HG03159 (cell line): Measurements from ENCODE around the gene AP1M2.
A peak's percentile ranks its signal among the peaks of the same experiment; 100 is the strongest.
"Not testable (repeated sequence)": the region's sequence is repeated elsewhere in the genome, so short reads cannot be mapped to it uniquely, and the experiment has no call there.

Experiments used
- ATAC-seq: cut with Tn5 transposase; IDR thresholded peaks from one replicate; pipeline ENCODE4 v1.9.1; 2021; ENCODE audit warnings: mild to moderate bottlenecking, moderate library complexity; ENCODE audit not compliant: unreplicated experiment

AP1M2 gene

DNA sequence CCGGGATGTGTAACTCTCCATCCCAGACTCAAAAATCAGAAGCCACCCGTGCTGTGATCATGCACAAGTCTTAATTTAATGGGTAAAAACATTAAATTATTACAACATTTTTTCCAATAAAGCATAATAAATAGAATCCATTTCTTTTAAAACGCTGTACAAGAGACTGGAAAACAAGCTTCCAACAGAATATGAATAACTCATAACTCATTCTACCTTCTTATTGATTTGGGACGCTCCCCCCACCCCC is 20.8 kb downstream of the AP1M2 start:
- ATAC-seq: no peak

DNA sequence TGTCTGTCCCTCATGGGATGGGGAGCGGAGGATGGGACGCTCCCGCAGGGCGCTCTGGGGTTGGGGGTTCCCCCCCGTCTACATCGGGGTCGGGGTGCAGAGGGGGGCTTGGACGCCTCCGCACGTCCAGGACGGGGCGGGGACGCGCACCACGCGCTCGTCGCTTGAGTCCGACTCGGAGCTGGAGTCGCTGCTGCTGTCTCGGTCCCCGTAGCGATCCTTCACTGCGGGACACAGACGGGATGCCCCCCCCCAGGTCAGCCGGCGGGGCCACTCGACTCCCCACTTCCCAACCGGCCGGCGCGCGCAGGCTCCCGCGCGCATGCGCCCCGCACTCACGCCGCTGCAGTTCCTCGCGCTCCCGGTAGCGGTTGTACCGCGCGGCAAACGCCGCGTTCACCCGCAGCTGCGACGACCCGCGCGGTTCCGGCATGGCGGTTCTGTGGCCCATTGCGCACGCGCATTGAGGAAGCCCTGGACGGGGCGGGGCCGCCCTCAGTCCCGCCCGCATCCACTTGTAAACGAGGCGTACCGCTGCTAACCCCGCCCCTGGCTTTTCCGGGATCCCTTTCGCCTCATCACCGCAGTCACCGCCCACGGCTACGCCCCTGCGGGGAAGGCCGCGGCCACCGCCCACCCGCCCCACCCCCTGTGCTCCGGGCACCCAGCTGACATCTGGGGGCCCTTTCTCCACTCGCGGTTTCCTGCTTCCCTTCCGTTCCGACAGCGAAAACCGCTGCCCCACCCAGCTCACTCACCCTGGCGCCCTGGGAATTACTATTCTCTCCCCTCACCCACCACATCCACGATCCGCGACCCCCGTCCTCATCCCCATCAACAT is 21.3 kb downstream of the AP1M2 start, which contains the start of gene KRI1:
KRI1 (minus strand) TSS at position 444 of the 841 bp plus-strand sequence; CDS start at position 433, 11 bp downstream.
- ATAC-seq: peak; percentile 44

- ATAC-seq: no peak
These were observed 22.0 kb downstream of the AP1M2 start for GRCh38 chr19:10565028-10565566.

DNA sequence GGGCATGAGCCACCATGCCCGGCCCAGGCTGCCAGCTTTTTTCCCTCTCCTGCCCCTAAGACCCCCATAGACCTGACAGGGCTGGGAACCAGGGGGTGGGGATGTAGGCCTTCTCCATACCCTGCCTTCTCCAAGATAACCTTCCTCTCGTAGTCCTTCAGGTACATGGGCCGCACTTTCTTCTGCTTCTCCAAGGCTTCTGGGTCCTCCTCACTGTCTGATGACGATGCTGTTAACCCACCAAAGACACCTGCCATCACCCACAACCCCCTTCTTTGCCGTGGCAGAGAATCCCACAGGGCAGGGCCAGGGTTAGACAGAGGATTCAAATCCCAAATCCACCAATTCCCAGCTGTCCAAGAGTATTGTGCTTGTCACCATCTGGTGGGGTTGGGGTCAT is 24.5 kb downstream of the AP1M2 start:
- ATAC-seq: no peak

- no peak for ATAC-seq
These were observed 27.0 kb downstream of the AP1M2 start for GRCh38 chr19:10560154-10560553.

- ATAC-seq: no peak
These were observed 29.4 kb downstream of the AP1M2 start for GRCh38 chr19:10557603-10558197.

DNA sequence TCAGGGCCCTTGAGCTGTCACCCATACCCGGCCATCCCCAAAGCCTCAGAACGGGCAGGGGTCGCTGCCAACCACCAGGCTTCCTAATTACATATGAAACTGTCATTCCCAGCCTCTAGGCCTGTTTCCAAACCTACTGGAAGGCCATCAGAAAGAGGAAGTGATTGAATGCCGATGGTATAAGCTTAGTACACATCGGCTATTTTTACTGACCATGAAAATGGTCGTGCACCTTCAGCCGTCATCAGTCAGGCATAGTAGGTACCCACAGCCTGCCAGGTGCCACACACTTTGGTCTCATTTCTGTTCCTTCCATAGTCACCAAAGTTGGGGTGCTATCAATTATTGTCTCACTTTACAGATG is 31.5 kb downstream of the AP1M2 start:
- no peak for ATAC-seq

- no peak for ATAC-seq
These were observed 32.1 kb downstream of the AP1M2 start for GRCh38 chr19:10554760-10555609.

- ATAC-seq: peak; percentile 57
These were observed 33.1 kb downstream of the AP1M2 start for GRCh38 chr19:10553943-10554381.

- no peak for ATAC-seq
These were observed 33.9 kb downstream of the AP1M2 start for GRCh38 chr19:10553087-10553667.

DNA sequence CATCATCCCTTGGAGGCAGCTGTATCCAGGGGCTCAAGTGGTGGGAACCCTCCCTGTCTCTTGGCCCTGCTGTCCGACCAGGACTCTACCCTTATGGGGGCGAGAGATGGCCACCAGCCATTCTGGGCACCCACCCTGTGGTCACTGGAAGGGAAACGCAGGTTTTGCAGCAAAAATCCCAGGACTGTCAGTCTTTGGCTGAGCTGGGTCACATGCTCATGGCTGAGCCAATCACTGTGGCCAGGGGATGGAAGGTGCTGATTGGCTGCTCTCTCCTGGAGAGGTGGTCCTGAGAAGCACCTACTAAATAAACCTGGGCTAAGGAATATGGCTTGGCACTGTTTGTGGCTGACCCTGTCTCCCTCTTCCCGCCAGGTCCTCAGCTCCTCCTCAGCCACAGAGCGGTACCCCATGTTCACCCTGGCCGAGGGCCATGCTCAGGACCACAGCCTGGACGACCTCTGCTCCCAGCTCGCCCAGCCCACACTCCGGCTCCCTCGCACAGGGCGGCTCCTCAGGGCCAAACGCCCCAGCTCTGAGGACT is 34.5 kb downstream of the AP1M2 start:
- no peak for ATAC-seq

- no peak for ATAC-seq
These were observed 35.3 kb downstream of the AP1M2 start for GRCh38 chr19:10551698-10552301.

GRCh38 chr19:10551006-10551405 is 36.1 kb downstream of the AP1M2 start:
- ATAC-seq: not testable (repeated sequence)

GRCh38 chr19:10550336-10550735 is 36.8 kb downstream of the AP1M2 start:
- no peak for ATAC-seq

DNA sequence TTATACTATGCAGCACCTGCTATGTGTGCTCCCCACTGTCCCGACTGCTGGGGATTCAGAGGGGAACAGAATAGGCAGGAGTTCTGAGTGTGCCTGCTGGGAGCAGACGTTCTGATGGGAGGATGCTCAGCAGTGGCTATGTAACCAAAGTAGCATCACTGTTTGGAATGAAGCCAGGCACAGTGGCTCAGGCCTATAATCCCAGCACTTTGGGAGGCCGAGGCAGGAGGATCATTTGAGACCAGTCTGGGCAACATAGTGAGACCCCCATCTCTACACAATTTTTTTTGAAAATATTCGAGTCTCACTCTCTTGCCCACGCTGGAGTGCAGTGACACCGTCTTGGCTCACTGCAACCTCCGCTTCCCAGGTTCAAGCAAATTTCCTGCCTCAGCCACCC is 37.4 kb downstream of the AP1M2 start:
- ATAC-seq: no peak

- no peak for ATAC-seq
These were observed 38.3 kb downstream of the AP1M2 start for GRCh38 chr19:10548746-10549276.

DNA sequence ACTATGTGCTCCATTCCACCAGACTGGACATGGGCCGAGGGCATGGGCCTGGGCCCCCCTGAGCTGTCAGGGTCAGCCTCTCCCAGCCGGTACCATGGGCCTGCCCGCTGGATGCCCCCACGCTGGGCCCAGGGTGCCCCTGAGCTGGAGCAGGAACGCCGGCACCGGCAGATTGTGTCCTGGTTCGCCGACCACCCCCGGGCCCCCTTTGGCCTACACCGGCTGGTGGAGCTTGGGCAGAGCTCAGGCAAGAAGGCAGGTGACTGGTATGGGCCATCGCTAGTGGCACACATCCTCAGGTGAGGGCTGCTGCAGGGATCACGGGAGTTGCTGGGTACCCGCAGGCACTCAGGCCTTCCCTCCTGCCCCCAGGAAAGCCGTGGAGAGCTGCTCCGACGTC is 40.3 kb downstream of the AP1M2 start:
- ATAC-seq: no peak

DNA sequence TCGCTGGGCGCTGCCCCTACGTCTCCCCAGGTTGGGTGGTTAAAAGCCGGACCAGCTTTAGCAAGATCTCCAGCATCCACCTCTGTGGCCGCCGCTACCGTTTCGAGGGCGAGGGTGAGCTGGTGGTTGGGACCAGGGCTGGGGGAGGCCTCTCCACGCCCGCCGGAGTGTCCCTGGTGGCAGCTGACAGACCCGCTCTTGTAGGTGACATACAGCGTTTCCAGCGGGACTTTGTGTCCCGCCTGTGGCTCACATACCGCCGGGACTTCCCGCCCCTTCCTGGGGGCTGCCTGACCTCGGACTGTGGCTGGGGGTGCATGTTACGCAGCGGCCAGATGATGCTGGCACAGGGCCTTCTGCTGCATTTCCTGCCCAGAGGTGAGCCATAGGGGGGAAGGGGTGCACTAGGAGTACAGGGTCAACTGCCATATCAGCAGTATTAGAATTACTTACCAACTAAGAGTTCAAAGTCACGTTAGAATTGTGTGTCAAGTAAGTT is 42.3 kb downstream of the AP1M2 start:
- no peak for ATAC-seq

DNA sequence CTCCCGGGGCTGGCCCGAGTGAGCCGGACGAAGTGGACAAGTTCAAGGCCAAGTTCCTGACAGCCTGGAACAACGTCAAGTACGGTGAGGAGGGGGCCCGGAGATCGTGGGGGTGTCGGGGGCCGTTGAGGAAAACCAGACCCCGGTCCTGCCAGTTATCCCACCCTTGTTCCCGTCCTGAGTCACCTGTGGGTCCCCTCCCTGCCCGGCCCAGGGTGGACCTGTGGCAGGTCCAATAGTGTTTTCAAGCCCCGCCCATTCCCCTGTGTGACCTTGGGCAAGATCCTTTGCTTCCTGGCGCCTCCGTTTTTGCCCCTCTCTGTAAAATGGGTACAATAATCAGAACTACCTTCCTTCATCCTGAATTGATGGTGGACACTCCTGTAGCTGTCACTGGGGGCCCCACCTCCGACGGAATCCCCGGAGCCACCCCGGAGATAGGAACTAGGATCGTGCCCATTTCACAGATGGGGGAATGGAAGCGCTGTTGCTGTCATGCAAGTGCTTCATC is 42.8 kb downstream of the AP1M2 start:
- ATAC-seq: no peak
